ENCODE data around the gene AHCYL1. TPM values are rescaled to one million over a fixed set of nuclear protein-coding genes. Genes with fewer than 3 reads are reported as not detected.

AHCYL1 gene
- total and polyA plus RNA-seq, 2 of the 8 experiments (the other 6 are each of a cell fraction or from before 2014, with no cell fraction given): 64.5 to 95.9 TPM

DNA sequence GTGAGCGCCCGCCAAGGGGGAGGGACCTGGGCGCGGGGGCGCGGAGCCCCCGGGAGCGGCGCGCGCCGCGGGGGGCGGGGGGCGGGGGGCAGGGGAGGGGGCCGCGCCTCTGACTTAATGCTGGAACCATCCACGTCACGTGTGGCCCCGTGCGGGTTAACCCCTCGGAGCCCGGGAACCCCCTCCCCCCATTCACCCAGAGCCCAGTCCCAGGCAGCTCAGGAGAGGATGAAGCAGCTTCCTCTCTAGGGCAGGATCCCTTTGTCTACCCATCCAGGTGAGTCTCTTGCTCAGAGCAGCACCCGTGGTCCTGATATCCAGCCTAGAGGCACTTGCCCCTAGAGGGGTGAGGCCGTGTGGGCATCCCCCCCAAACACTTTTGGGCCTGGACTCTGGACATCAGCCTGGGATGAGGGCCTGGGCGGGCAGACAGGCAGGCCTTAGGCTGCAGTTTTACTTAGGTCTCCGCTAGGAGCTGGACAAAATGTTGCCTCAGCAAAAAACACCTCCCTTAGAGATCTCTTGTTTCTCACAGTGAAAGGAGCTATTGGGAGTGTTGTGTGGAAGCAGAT, 86.2 kb downstream of the AHCYL1 start, which contains the start of gene ALX3:
Gene ALX3 (minus strand): TSS at position 2 of the 572 bp plus-strand sequence. CDS start 60 bp downstream, outside the sequence.
- Histone ChIP-seq H3K4ac (replicated peaks; ENCODE audit: insufficient read length, low read depth, low read length) (no peak within 1 kb of the TSS), H3K18ac (ENCODE audit: extremely low read depth, low read length) (peak within 1 kb of the TSS; percentile 51; the same call in 1 of the 2 replicates), H3K23me2 (ENCODE audit: low read depth, low read length) (peaks cover 7% of the 10 kb centered on the region; the same call in 1 of the 2 replicates), H3K27ac (ENCODE audit: low read depth, low read length) (no peak within 1 kb of the TSS), H3K9me3 (ENCODE audit: insufficient read depth in 2 of 2, low read depth in 1 of 2, low read length in 1 of 2) (no peaks in the 10 kb centered on the region; a peak in 1 of 4 replicates), H3K4me3 (ENCODE audit: extremely low read depth in 1 of 4, insufficient read depth in 2 of 4, low read depth in 3 of 4, low read length in 4 of 4) (peak within 1 kb of the TSS; percentile 9 to 56 (median 26); a peak in 7 of 8 replicates), H3K27me3 (replicated peaks in 1 of 4; ENCODE audit: control insufficient read depth in 3 of 4, extremely low read depth in 1 of 4, insufficient read depth in 3 of 4, low read length in 3 of 4) (peaks cover 63 to 93% (median 78%) of the 10 kb centered on the region in 4 experiments), H3K56ac (replicated peaks; ENCODE audit: insufficient read length, low read depth, low read length) (no peak within 1 kb of the TSS), H4K91ac (replicated peaks; ENCODE audit: insufficient read length, low read length) (no peak within 1 kb of the TSS), H4K5ac (ENCODE audit: insufficient read length, low read depth, low read length) (no peak within 1 kb of the TSS), H2BK120ac (replicated peaks; ENCODE audit: low read depth, low read length) (no peak within 1 kb of the TSS), H2BK5ac (ENCODE audit: low read depth, low read length) (no peak within 1 kb of the TSS), H2AFZ (ENCODE audit: low read length) (no peak within 1 kb of the TSS), H3K79me1 (ENCODE audit: low read depth, low read length) (no peaks in the 10 kb centered on the region), H3K4me2 (ENCODE audit: insufficient read depth in 1 of 2, low read depth in 2 of 2, low read length in 2 of 2) (peak within 1 kb of the TSS; percentile 62 to 71), H2BK20ac (ENCODE audit: low read length) (peak within 1 kb of the TSS; percentile 61; the same call in 1 of the 2 replicates), H2AK5ac (ENCODE audit: low read depth, low read length) (no peak within 1 kb of the TSS), H4K20me1 (replicated peaks in 1 of 2; ENCODE audit: control insufficient read depth in 1 of 2, insufficient read depth in 2 of 2, low read length in 2 of 2) (peaks cover 7 to 9% of the 10 kb centered on the region in 2 experiments), H3K14ac (ENCODE audit: insufficient read length) (no peak within 1 kb of the TSS), H3K79me2 (ENCODE audit: control insufficient read depth in 1 of 2, insufficient read depth in 2 of 2, low read length in 2 of 2) (no peaks in the 10 kb centered on the region), H3K23ac (ENCODE audit: insufficient read length) (no peak within 1 kb of the TSS), H2BK12ac (ENCODE audit: low read depth, low read length) (no peak within 1 kb of the TSS; the same call in 1 of the 2 replicates), H3K4me1 (replicated peaks in 1 of 4; ENCODE audit: control insufficient read depth in 3 of 4, insufficient read depth in 4 of 4, low read length in 3 of 4) (peaks cover 3 to 31% (median 15%) of the 10 kb centered on the region in 4 experiments; a peak in 6 of 7 replicates), H3K9ac (replicated peaks in 1 of 4; ENCODE audit: extremely low read depth in 1 of 4, low read depth in 3 of 4, low read length in 3 of 4) (no peak within 1 kb of the TSS; a peak in 1 of 7 replicates), H3K36me3 (ENCODE audit: control insufficient read depth in 2 of 4, insufficient read depth in 4 of 4, low read length in 3 of 4) (peaks cover 0 to 8% (median 0%) of the 10 kb centered on the region in 4 experiments; a peak in 3 of 8 replicates), H4K8ac (ENCODE audit: extremely low read depth, insufficient read depth, low read length) (peak within 1 kb of the TSS; percentile 51; the same call in 1 of the 2 replicates), H2BK15ac (ENCODE audit: low read length) (peak within 1 kb of the TSS; percentile 46; the same call in 1 of the 2 replicates)
- no peak for FAIRE-seq
- ChIA-PET POLR2A (ENCODE audit: partially characterized antibody) (interaction anchor here (0.5 to 2.6 kb wide), 6 partner anchors 11 to 47 kb away, joined by 3 to 11 read pairs (median 3); partner anchors contain the start of gene STRIP1), CTCF (ENCODE audit: partially characterized antibody) (interaction anchor here (0.7 to 52.4 kb wide), 9 partner anchors 14 to 425 kb away, joined by 3 to 1450 read pairs (median 4); partner anchors contain the start of genes ALX3, STRIP1 and UBL4B)
- WGBS, 2 experiments (ENCODE audit: extremely low coverage in 1 of 2, insufficient coverage in 1 of 2, insufficient read length in 1 of 2, insufficient replicate concordance in 2 of 2, low coverage in 1 of 2, low lambda C conversion rate in 2 of 2, missing lambda C conversion rate in 1 of 2): 35% methylated on average over 4 of the region's 27 CpGs; no CpG with 5 or more reads in 1 of the 2 experiments
- peak in 1 of 2 experiments; percentile 65 for DNase-seq (ENCODE audit: low read depth in 1 of 2, low spot score in 2 of 2)
- TF ChIP-seq, protein P1, sequence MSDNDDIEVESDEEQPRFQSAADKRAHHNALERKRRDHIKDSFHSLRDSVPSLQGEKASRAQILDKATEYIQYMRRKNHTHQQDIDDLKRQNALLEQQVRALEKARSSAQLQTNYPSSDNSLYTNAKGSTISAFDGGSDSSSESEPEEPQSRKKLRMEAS (IDR thresholded peaks at IDR 0.05): 0 out of 2 replicates have a peak, but pooled peaks have one; percentile 9
- TF ChIP-seq, protein P2, sequence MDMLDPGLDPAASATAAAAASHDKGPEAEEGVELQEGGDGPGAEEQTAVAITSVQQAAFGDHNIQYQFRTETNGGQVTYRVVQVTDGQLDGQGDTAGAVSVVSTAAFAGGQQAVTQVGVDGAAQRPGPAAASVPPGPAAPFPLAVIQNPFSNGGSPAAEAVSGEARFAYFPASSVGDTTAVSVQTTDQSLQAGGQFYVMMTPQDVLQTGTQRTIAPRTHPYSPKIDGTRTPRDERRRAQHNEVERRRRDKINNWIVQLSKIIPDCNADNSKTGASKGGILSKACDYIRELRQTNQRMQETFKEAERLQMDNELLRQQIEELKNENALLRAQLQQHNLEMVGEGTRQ (IDR thresholded peaks at IDR 0.05; ENCODE audit: low read length): peak; percentile 18; the same call in 1 of the 2 replicates
- TF ChIP-seq MAFK (IDR thresholded peaks at IDR 0.05; ENCODE audit: low read depth, low read length) (peak; percentile 32; the same call in 1 of the 2 replicates), EGR1 (IDR thresholded peaks at IDR 0.05; ENCODE audit: borderline replicate concordance, low read depth, low read length) (no peak)

Data from H1 (cell line).